GM12878 (cell line): ENCODE data around the gene ASAP2.

Source experiments
- BHLHE40 ChIP-seq, 2 experiments: fragments of 450-650 bp in 1 of 2; IDR thresholded peaks; 2 replicates each; pipeline ENCODE4 v1.6.1; 2011 to 2017; ENCODE audit warnings: low read depth in 2 of 2, borderline replicate concordance in 1 of 2, improper control_type of control experiment in 1 of 2, low read length in 1 of 2, mild to moderate bottlenecking in 1 of 2
- EP300 ChIP-seq, 2 experiments: fragments of 150-350 bp in 1 of 2; IDR thresholded peaks; 2 replicates each; pipeline ENCODE4 v1.6.1; 2011 to 2012; ENCODE audit warnings: low read depth in 2 of 2, low read length in 2 of 2, borderline replicate concordance in 1 of 2, improper control_type of control experiment in 1 of 2, inconsistent platforms in 1 of 2; ENCODE audit not compliant: control insufficient read depth in 1 of 2
- EZH2 ChIP-seq: IDR thresholded peaks from 2 replicates; pipeline ENCODE4 v1.6.1; 2012; ENCODE audit warnings: low read depth, mild to moderate bottlenecking, control low read depth, inconsistent platforms, low read length, borderline replicate concordance; ENCODE audit not compliant: control insufficient read depth
- KDM1A ChIP-seq: fragments of 200-600 bp; sonication (generic); IDR thresholded peaks from 2 replicates; pipeline ENCODE4 v1.6.1; 2016; ENCODE audit warnings: borderline replicate concordance
- MTA3 ChIP-seq: IDR thresholded peaks from 2 replicates; pipeline ENCODE4 v1.6.1; 2012; ENCODE audit warnings: low read length, inconsistent platforms, borderline replicate concordance
- POLR2A ChIP-seq: IDR thresholded peaks from 2 replicates; pipeline ENCODE4 v1.6.1; 2011; ENCODE audit warnings: low read depth, mild to moderate bottlenecking, low read length
- RAD21 ChIP-seq: IDR thresholded peaks from 2 replicates; pipeline ENCODE4 v1.6.1; 2011; ENCODE audit warnings: mild to moderate bottlenecking, low read depth, low read length, moderate library complexity; ENCODE audit not compliant: insufficient read depth
- SPI1 ChIP-seq: IDR thresholded peaks from 2 replicates; pipeline ENCODE4 v1.6.1; 2011; ENCODE audit warnings: low read depth, mild to moderate bottlenecking, low read length, moderate library complexity, borderline replicate concordance; ENCODE audit not compliant: insufficient read depth
- TF ChIP-seq, protein P1 (sequence below): IDR thresholded peaks from 2 replicates; pipeline ENCODE4 v1.6.1; 2011; ENCODE audit warnings: low read depth, mild to moderate bottlenecking, low read length, moderate library complexity, borderline replicate concordance; ENCODE audit errors: extremely low read depth
- TF ChIP-seq, protein P2 (sequence below), 3 experiments: IDR thresholded peaks in 2 of 3; conservative IDR thresholded peaks in 1 of 3; 2 replicates each; pipeline ENCODE4 v1.5.1; 2011; ENCODE audit warnings: low read depth in 3 of 3, low read length in 3 of 3, mild to moderate bottlenecking in 3 of 3, control low read depth in 2 of 3, moderate library complexity in 2 of 3, inconsistent platforms in 1 of 3, mixed read lengths in 1 of 3; ENCODE audit not compliant: control insufficient read depth in 2 of 3, insufficient read depth in 1 of 3; ENCODE audit errors: extremely low read depth in 1 of 3

DNA sequence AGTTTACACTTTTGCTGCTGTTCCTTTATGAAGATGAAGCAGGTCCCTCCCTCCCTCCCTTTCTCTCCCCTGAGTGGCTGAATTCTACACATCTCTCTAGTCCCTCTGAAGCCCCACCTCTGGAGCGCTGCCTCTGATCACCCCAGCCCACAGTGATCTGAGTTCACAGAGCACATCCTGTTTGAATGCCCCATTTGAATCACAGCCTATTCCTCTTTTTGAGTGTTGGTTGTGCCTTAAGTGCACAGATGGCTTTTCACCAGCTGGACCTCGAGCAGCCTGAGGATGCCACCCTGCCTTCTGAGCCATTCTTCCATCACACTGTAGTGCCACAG, 129.6 kb downstream of the ASAP2 start:
- TF ChIP-seq MTA3: no peak
- no peak for TF ChIP-seq EP300 (IDR thresholded peaks at IDR 0.05; ENCODE audit: borderline replicate concordance in 1 of 2, control insufficient read depth in 1 of 2, low read depth in 2 of 2, low read length in 2 of 2)
- no peak for TF ChIP-seq KDM1A
- TF ChIP-seq, protein P1, sequence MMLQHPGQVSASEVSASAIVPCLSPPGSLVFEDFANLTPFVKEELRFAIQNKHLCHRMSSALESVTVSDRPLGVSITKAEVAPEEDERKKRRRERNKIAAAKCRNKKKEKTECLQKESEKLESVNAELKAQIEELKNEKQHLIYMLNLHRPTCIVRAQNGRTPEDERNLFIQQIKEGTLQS: no peak
- no peak for TF ChIP-seq EZH2
- TF ChIP-seq, protein P2, sequence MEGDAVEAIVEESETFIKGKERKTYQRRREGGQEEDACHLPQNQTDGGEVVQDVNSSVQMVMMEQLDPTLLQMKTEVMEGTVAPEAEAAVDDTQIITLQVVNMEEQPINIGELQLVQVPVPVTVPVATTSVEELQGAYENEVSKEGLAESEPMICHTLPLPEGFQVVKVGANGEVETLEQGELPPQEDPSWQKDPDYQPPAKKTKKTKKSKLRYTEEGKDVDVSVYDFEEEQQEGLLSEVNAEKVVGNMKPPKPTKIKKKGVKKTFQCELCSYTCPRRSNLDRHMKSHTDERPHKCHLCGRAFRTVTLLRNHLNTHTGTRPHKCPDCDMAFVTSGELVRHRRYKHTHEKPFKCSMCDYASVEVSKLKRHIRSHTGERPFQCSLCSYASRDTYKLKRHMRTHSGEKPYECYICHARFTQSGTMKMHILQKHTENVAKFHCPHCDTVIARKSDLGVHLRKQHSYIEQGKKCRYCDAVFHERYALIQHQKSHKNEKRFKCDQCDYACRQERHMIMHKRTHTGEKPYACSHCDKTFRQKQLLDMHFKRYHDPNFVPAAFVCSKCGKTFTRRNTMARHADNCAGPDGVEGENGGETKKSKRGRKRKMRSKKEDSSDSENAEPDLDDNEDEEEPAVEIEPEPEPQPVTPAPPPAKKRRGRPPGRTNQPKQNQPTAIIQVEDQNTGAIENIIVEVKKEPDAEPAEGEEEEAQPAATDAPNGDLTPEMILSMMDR (IDR thresholded peaks at IDR 0.05 in 2 of 3, conservative IDR thresholded peaks at IDR 0.05 in 1 of 3; ENCODE audit: control insufficient read depth in 2 of 3, extremely low read depth in 1 of 3, insufficient read depth in 1 of 3, low read depth in 3 of 3, low read length in 3 of 3): no peak
- TF ChIP-seq SPI1: no peak; the same call in 1 of the 2 replicates
- TF ChIP-seq POLR2A: no peak
- TF ChIP-seq BHLHE40 (IDR thresholded peaks at IDR 0.05; ENCODE audit: borderline replicate concordance in 1 of 2, low read depth in 2 of 2, low read length in 1 of 2): no peak
- no peak for TF ChIP-seq RAD21
